GM19463 (cell line): ENCODE data around the gene AAGAB.
"Not testable (repeated sequence)": the region's sequence is repeated elsewhere in the genome, so short reads cannot be mapped to it uniquely, and the experiment has no call there.

Experiments
- ATAC-seq: cut with Tn5 transposase; IDR thresholded peaks from one replicate; pipeline ENCODE4 v1.9.1; 2021; ENCODE audit warnings: mild to moderate bottlenecking, moderate library complexity; ENCODE audit not compliant: unreplicated experiment

Gene AAGAB

DNA sequence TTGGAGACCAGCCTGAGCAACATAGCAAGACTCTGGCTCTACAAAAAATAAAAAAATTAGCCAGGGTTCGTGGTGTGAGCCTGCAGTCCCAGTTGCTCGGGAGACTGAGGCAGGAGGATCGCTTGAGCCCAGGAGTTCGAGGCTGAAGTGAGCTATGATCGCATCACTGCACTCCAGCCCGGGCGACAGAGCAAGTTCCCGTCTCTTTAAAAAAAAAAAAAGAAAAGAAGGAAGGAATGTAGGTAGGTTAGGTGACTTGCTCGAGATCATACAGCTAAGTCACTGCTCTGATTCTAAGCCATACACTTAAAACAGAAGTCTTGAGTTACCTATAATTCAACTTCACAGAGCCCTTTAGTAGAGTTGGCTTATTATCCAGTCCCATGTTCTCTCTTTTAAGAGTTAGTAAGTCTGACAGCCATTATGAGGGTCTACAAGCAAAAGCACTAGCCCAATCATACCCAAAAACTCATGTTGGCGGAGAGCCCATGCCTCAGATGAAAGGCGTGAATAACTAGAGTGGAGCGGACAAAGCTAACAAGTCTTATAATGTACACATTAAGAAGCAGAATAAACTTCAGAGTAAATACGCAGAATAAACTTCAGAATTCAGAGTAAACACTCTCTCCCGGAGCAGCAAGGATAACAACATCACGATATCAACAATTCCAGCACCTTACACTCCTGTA, 768 bp downstream of the AAGAB start:
- ATAC-seq: no peak

- ATAC-seq: no peak
Measured at GRCh38 chr15:67253101-67253500, 1.4 kb downstream of the AAGAB start.

DNA sequence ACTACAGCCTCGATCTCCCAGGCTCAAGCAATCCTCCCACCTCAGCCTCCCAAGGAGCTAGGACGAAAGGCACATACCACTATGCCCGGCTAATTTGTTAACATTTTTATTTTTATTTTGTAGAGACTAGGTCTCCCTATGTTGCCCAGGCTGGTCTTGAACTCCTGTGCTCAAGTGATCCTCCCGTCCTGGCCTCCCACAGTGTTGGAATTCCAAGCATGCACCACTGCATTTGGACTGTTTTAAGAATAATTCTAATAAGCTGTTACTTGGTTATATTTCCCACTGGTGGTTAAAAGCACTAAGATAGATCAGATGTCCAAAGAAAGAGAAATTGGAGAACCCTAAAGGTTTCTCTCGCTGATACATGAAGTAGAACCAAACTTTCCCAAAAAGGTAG, 3.1 kb downstream of the AAGAB start:
- no peak for ATAC-seq

DNA sequence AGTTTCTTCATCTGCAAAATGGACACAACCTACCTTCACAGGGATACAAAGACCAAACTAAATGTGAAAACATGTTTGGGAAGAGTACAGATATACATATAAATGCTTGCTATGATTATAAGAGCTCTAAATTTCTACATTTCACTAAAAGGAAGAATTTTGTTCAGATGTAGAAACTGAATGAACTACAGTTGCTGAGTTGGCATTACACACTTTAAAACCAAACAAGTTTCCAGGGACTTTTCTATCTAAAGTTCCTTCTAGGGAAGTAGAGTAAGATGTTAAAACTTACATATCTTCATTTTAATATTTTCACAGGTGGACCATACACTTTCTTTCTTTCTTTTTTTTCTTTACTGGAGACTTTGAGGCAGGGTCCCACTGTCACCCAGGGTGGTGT, 4.6 kb downstream of the AAGAB start:
- ATAC-seq: no peak

GRCh38 chr15:67248011-67248505, 6.4 kb downstream of the AAGAB start:
- no peak for ATAC-seq

DNA sequence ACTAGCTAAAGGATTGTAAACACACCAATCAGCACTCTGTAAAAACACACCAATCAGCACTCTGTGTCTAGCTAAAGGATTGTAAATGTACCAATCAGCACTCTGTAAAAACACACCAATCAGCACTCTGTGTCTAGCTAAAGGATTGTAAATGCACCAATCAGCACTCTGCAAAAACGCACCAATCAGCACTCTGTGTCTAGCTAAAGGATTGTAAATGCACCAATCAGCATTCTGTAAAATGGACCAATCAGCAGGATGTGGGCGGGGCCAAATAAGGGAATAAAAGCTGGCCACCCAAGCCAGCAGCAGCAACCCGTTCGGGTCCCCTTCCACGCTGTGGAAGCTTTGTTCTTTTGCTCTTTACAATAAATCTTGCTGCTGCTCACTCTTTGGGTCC, 7.9 kb downstream of the AAGAB start:
- ATAC-seq: not testable (repeated sequence)

DNA sequence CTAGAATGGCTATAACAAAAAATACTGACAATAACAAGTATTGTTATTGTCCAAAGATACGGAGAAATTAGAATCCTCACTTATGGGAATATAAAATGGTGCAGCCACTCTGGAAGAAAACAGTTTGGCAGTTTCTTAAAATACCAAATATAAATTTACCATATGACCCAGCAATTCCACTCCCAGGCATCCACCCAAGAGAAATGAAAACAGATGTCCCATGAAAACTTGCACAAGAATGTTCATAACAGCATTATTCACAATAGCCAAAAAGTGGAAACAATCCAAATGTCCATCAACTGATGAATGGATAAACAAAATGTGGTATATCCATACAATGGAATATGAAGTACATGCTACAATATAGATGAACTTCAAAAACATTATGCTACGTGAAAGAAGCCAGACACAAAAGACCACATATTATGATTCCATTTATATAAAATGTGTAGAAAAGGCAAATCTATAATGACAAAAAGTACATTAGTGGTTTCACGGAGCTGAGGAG, 9.4 kb downstream of the AAGAB start:
- ATAC-seq: no peak

- ATAC-seq: no peak
Measured at GRCh38 chr15:67242708-67243111, 11.8 kb downstream of the AAGAB start.

- ATAC-seq: peak; percentile 89
Measured at GRCh38 chr15:67241132-67241855, 13.2 kb downstream of the AAGAB start.

GRCh38 chr15:67240235-67241131, 14.0 kb downstream of the AAGAB start:
- ATAC-seq: no peak

- ATAC-seq: no peak
Measured at GRCh38 chr15:67232591-67232990, 21.9 kb downstream of the AAGAB start.

DNA sequence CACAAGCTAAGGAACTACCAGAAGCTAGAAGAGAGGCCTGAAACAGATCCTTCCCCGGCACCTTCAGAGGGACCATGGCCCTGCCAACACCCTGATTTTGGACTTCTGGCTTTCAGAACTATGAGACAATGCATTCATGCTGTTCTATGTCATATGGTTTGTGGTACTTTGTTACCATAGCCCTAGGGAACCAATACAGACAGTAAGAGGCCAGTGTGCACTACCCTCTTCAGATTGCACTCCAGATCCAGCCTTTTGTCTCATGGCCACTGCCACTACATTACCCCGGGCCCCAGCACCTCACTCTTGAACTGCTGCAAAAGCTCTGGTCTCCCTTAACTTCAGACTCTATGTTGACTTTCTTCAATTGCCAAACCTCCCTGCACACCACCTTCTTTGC, 24.0 kb downstream of the AAGAB start:
- no peak for ATAC-seq

GRCh38 chr15:67228286-67228685, 26.2 kb downstream of the AAGAB start:
- no peak for ATAC-seq

- no peak for ATAC-seq
Measured at GRCh38 chr15:67227846-67228245, 26.6 kb downstream of the AAGAB start.

GRCh38 chr15:67227431-67227830, 27.0 kb downstream of the AAGAB start:
- ATAC-seq: no peak

- no peak for ATAC-seq
Measured at GRCh38 chr15:67225336-67225735, 29.1 kb downstream of the AAGAB start.

GRCh38 chr15:67224889-67225288, 29.6 kb downstream of the AAGAB start:
- ATAC-seq: no peak

GRCh38 chr15:67219288-67219687, 35.2 kb downstream of the AAGAB start:
- ATAC-seq: no peak

GRCh38 chr15:67218428-67218827, 36.0 kb downstream of the AAGAB start:
- ATAC-seq: no peak

DNA sequence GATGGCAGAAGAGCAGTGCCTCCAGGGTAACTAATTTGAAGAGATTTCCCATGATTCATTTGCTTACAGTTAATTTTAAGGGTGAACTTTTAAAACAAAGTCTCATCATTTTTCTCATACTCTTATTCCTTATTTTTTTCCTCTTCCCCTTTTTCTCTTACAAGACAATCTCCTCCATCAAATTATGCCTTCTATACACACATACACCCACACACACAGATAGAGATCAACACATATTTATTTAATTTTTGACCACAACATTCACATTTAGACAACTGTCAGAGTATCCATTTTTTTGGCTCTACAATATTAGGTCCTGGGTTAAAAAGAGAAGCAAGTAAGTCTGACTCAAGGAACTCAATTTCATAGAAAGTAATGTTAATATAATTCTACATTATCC, 37.6 kb downstream of the AAGAB start:
- no peak for ATAC-seq

GRCh38 chr15:67215102-67215501, 39.4 kb downstream of the AAGAB start:
- no peak for ATAC-seq
